Skin of body (tissue), 2 donors: ENCODE data around the gene SNRNP70. TPM values are rescaled to one million over a fixed set of nuclear protein-coding genes. Genes with fewer than 3 reads are reported as not detected.
"Not testable (repeated sequence)": the region's sequence is repeated elsewhere in the genome, so short reads cannot be mapped to it uniquely, and the experiment has no call there.

ENCODE experiments used
- DNase-seq: peaks from one replicate; lab custom pipeline; 2025; lab: John Stamatoyannopoulos, UW
- total RNA-seq: library from RNA; depleted of rRNA; stranded (reverse); fragments of >200 nt; gene quantifications from one replicate; pipeline ENCODE4 v1.2.3, GENCODE V29; 2014

SNRNP70 gene
- total RNA-seq, 1 donor from 2014 or later, result 121 TPM

DNA sequence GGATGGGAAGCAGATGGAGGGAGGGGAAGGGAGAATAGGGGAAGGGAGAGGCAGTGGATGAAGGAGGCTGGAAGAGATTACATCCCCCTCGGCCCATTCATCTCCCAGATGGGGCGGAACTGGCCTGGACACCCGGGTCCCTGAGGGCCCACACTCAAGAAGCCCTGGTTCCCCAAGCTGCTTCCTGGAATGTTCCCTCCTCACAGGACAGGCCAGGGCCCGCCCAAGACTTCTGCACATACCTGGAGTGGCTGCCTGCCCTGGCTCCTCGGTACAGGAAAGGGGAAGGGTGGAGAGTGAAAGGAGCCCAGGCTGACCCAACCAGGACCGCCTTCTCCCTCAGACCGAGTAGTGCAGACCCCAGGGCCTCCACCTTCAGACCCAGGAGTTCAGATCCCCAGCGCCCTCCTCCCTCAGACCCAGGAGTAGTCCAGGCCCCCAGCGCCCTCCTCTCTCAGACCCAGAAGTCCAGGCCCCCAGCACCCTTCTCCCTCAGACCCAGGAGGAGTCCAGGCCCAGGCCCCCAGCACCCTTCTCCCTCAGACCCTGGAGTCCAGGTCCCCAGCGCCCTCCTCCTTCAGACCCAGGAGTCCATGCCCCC, 21.1 kb upstream of the SNRNP70 start:
- DNase-seq, result no peak

DNA sequence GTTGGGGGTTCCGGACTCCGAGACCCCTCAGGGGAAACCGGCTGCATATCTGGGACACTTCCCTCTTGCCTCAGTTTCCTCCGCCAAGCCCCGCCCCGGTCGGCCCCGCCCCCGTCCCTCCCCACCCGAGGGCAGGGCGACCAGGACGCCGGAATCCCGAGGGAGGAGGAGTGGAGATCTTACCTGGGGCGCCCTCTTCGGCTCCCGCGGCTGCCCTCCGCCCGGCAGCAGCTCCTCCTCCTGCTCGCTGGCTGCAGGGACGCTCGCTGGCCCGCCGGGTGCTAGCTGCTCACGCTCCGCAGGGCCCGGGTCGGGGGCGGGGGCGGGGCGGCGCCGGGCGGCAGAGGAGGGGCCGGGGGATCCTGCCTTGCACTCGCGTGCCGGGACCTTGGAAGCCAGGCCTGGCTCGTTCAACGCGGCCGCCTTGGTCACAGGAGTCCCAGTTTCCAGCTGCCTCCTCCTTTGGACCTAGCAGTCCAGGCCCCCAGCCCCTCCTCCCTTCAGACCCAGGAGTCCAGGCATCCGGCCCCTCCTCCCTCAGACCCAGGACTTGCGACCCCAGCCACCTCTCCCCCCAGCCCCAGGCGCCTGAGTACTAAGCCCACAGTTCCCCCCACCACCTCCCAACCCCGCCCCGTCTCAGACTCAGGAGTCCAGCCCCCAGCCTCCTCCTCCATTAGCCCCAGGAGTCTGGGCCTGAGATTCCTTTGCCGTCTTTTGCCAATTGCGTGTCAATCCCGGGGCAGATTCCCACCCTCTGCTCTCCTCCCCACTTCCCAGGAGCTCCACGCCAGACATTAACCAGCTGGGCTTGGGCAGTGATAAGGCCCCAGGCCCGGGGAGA, 20.3 kb upstream of the SNRNP70 start, which contains the start of gene NTF4:
TSS of gene NTF4 (minus strand) at position 51 of the 844 bp plus-strand sequence. CDS start 2,821 bp downstream, outside the sequence.
- DNase-seq, result no peak

DNA sequence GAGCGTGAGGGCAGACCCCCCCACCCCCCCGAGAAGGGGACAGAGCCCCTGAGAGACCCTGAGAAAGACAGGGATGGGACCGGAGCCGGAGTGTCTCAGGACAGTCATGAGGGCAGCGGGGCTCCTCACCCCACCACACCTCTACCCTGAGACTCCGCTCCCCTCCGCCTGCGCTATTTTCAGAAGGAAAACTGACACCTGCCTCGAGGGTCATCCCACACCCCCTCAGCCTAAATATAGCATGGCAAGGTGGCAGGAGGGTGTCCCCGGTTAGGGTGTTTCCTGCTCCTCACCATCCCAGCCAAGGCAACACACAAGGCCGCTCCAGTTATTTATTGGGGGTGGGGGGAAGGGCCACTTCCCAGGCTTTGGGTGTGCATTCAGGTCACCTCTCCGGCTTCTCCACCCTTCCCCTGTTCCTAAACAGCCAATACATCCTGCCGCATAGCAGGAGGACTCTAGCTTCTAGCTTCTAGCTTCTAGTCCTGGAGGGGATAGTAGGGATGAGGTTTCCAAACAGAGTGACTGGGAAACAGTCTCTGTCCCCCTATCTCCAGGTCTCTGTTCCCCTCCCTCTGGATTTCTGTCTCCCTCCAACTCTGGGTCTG, 19.2 kb upstream of the SNRNP70 start:
- DNase-seq, result no peak

GRCh38 chr19:49067554-49067953, 17.7 kb upstream of the SNRNP70 start:
- no peak for DNase-seq

DNA sequence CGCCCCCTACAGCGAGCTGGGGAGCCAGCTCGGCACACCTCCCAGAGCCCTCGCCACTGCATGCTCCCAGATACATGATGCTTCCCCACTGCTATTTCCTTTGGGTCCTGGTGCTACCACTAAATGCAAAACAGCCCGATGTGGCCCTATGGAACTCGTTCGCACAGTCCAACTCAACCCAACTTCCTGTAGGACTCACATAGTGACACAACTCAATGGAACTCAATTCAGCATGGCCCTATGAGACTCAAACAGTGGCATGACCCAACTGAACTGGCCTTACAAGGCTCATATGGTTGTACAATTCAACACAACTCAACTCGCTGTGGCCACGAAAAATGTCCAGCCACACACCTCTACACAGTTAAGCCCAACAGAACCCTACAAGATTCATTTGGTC, 16.2 kb upstream of the SNRNP70 start:
- DNase-seq, result no peak

DNA sequence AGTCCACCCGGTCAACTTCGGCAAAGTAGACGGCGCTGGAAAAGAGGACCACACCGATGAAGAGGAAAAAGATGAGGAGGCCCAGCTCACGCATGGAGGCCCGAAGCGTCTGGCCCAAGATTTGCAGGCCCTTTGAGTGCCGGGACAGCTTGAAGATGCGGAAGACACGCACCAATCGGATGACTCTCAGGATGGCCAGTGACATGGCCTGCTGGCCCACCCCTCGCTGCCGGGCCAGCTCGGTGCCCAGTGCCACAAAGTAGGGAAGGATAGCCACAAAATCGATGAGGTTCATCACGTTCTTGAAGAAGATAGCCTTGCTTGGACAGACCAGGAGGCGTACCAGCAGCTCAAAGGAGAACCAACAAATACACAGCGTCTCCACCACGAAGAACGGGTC, 14.8 kb upstream of the SNRNP70 start:
- DNase-seq, result no peak

DNA sequence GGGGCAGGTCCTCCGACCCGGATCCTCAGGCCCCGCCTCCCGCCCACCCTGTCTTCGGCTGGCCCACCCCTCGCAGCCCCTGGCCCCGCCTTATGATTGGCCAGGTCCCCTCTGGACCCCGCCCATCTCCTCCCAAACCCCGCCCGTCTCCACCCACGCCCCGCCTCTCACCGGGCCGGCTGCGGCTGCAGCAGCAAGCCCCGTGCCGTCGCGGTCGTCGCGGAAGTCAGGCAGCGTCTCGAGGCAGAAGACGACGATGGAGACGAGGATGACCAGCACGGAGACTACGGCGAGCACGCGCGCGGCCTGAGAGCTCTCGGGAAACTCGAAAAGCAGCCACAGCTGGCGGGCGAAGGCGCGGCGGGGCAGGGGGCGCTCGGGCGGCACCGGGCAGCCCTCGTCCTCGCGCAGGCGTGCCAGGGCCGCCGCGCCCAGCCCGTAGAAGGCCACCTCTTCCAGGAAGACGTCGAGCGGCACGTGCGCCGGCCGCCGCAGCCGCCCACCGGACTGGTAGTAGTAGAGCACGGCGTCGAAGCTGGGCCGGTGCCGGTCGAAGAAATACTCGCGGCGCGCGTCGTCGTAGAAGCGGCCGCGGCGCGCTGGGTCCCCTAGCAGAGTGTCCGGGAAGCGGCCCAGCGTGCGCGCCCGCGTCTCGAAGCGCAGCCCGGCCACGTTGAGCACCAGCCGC, 13.2 kb upstream of the SNRNP70 start:
- DNase-seq, result no peak

DNA sequence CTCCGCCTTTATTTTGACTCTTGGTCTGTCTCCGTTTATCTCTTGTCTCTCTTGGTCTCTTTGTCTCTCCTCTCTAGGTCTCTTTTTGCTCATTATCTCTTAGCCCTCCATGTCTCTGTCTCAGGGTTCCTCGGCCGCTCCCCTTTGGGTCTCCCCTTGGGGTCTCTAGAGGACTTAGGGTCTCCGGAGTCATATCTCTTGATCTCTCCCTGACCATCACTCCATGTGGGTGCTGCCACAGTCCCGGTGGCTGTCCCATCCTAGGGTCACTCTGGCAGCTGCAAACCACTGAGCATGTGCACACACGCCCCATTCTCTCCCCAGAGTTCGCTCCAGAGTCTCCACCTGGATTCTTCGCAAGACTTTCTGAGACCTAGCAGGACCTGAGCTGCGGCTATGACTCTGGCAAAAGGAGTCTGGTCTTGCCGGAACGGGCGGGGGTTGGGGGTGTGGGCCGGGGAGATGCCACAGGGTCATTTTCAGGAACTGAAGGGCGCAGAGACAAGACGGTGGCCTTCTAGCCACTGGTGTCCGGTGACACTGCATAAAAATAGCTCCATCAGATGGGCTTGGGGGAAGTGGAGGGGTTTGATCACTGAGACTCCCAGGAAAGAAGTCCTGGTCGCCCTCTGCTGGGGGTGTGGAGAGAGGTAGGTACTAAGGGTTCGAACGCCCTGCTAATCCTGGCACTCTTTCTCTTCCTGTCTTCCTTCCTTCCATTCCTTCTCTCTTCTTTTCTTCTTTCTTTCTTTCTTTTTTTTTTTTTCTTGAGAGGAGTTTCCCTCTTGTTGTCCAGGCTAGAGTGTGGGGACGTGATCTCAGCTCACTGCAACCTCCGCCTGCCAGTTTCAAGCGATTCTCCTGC, 11.5 kb upstream of the SNRNP70 start:
- no peak for DNase-seq

- DNase-seq, result not testable (repeated sequence)
These were observed 10.4 kb upstream of the SNRNP70 start for GRCh38 chr19:49074869-49075268.

GRCh38 chr19:49080392-49080791, 4.9 kb upstream of the SNRNP70 start:
- DNase-seq, result no peak

- DNase-seq, result no peak
These were observed 4.0 kb upstream of the SNRNP70 start for GRCh38 chr19:49081273-49081672.

DNA sequence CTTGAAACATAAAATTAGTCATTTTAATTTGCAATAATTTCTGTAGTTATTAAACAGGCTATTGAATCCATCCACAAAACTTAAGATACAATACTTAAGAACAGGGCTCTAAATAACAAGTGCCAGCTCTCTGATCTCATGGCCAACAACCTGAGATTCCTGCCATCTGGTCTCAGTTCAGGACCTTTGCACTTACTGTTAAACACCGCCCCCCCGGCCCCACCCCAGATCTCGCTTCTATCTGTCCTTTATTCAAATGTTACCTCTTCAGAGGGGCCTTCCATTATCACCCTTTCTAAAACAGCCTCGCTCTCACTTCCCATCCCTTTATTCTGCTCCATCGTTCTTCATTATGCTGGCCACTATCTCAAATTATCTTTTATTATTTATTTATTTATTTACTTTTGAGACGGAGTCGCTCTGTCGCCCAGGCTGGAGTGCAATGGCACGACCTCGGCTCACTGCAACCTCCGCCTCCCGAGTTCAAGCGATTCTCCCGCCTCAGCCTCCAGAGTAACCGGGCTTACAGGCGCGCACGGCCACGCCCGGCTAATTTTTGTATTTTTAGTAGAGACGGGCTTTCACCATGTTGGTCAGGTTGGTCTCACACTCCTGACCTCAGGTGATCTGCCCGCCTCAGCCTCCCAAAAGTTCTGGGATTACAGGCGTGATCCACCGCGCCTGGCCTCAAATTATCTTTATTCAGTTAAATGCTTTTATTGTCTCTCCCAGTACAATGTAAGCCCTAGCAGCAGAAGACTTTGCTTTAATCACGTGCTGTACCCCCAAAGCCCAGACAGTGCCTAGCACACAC, 838 bp upstream of the SNRNP70 start:
- DNase-seq, result no peak

DNA sequence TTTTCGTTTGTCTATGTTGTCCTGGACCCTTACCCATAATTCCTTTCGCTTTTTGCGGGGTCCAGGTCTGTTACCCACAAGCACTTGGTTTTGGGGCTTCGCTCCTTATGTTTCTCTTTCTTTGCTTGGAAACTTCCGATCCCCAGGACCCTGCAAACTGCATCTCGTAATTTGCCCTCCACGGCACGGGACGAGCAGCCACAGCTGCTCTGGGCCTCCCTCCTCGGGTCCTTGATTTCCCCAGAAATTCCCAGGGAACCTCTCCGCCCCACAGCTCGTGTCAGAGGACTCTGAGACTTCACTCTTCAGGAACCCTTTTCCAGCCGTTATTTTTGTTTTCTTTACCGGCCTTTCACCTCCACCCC, 599 bp downstream of the SNRNP70 start:
- no peak for DNase-seq

DNA sequence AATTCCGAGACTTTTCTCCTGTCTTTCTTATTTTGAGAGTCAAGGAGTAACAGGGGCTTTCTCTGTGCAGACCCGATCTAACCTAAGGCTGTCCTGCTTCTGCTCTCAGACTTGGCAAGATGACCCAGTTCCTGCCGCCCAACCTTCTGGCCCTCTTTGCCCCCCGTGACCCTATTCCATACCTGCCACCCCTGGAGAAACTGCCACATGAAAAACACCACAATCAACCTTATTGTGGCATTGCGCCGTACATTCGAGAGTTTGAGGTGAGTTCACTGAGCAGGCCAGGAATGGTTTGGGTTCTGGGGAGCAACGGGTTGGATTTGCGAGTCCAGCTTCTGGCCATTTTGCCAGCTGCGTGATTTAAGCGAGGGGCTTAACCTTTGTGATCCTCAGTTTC, 1.0 kb downstream of the SNRNP70 start:
- DNase-seq, result no peak

DNA sequence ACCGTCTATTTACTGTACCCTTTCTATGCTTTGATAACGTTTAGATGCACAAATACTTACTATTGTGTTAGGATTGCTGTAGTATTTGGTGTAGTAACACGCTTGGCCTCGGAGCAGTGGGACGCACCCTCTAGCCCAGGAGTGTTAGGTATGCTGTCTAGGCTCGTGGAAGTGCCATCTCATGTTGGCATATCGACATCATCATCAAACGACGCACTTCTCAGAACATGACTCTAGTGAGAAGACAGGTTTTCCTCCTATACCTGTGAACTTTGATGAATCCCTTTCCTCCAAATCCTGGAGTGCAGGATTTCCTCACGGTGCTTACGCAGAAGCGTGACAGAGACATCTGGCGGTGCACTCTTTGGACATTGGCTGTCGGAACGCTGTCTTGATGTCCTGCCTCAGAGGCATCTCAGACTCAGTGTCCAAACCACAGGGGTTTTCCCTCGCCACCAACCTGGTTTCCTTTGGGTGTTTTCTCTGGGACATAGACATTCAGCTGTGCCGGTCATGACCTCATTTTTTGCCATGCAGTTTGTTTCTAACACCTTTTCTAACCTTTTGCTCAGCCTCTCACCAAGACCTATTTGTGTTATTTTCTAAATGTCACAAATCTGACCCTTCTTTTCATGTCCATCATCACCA, 6.3 kb downstream of the SNRNP70 start:
- no peak for DNase-seq

- no peak for DNase-seq
These were observed 7.4 kb downstream of the SNRNP70 start for GRCh38 chr19:49092686-49093085.

- DNase-seq, result no peak
These were observed 9.5 kb downstream of the SNRNP70 start for GRCh38 chr19:49094505-49095482.
